GM21619 (cell line): ENCODE data around the gene ENPP6.
"Not testable (repeated sequence)": the region's sequence is repeated elsewhere in the genome, so short reads cannot be mapped to it uniquely, and the experiment has no call there.

Source experiments
- ATAC-seq: cut with Tn5 transposase; IDR thresholded peaks from one replicate; pipeline ENCODE4 v1.9.1; 2021; ENCODE audit not compliant: unreplicated experiment

Gene ENPP6

GRCh38 chr4:184237612-184238011 is 19.9 kb upstream of the ENPP6 start:
- ATAC-seq = no peak

DNA sequence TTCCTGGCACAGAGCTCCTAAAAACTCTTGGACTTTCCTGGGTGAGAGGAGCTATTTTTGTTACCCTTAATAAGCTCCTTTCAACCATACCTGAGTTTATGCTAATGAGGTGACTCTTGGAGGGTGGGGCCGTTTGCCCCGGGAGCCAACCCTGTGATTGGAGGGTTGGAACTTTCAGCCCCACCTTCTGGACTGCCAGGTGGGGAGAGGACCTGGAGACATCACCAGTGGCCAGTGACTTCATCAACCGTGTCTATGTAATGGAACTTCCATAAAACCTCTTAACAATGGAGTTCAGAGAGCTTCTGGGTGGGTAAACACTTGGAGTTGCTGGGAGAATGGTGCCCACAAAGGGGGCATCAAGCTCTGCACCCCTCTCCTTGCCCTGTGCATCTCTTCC is 17.9 kb upstream of the ENPP6 start:
- ATAC-seq = no peak

- no peak for ATAC-seq
Observed at GRCh38 chr4:184234155-184234554, 16.5 kb upstream of the ENPP6 start.

- ATAC-seq = no peak
Observed at GRCh38 chr4:184232975-184233374, 15.3 kb upstream of the ENPP6 start.

DNA sequence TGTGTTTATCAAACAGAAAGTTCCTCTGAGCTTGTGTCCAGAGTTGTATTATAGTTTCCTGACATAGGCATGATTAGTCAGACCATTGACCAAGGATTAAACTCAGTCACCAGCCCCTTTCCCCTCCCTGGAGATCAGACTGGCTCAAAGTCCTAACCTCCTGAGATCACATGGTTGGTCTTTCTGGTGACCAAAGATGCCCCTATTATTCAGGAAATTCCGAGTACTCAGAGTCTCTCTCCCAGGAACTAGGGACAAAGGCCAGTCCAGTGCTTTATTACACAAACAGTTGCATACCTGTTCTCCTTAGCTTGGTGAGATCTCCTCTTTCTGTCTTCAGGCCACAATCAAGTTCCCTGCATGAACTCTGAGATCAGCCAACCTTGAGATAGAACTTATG is 14.5 kb upstream of the ENPP6 start:
- ATAC-seq = no peak

- no peak for ATAC-seq
Observed at GRCh38 chr4:184231573-184231972, 13.9 kb upstream of the ENPP6 start.

DNA sequence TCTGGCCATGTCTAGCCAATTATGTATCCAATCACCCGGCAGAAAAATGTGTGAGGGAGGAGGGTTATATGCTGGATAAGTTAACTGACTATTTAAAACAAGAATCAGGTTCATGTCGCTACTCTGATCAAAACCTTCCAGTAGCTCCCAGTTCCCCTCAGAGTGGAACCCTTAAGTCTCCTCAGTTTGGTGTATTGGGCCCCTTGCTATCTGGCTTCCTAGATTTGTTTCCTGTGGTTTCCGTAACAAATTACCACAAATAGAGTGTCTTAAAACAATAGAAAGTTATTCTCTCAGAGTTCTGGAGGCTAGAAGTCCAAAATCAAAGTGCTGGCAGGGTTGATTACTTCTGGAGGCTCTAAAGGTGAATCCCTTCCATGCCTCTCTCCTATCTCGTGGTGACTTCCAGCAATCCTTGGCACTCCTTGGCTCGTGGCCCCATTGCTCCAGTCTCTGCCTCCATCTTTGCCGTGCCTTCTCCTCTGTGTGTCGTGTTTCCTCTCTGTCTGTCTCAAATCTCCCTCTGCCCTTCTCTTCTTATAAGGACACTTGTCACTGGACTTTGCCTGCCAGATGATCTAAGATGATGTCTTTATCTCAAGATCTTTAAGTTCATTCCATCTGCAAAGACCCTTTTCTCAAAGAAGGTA is 10.5 kb upstream of the ENPP6 start:
- ATAC-seq = no peak

DNA sequence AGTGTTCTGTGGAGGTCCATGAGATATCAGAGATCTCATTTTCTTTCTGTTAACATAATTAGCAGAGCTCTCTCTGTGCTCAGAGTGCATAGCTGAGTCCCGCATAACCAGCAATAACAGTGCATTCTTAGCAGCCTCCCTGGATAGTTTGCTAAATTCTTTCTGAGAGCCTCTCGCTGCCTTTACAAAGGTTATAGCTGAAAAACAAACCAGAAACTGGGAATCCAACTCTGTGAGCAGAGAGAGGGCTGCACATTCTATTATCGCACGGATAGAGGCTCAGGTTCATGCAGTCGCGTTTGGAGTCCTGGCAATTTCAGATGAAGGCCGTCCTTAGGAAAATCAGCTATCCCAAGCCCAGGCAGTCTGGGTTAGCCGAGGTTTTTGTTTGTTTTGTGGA is 1.2 kb downstream of the ENPP6 start:
- ATAC-seq = no peak

DNA sequence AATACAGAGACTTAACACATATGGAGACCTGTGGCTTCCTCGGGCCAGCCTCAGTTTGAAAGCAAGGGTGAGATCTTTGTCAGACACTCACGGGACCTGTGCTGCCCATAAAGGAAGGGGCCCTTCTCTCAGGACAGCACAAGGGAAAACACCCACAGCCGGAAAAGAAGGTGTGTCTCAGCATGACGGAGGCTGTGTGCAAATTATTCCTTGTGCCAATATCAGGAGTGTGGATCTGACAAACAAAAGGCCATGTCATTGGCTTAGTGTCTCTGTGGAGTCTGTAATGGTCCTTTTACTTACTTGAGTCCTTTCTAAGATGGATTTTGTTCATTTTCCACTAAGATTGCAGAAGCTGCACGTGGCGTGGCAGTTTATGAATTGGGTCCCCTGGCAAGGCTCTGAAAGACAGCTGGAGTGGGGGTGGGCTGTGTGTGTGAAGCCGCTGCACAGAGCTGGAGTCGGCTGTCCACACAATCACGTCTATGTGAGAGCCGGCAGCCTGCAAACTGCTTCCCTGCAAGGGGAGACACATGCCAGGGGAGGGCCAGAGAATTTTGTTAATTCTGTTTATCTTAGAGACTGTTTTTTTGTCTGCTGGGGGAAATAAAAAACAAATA is 1.9 kb downstream of the ENPP6 start:
- ATAC-seq = no peak

DNA sequence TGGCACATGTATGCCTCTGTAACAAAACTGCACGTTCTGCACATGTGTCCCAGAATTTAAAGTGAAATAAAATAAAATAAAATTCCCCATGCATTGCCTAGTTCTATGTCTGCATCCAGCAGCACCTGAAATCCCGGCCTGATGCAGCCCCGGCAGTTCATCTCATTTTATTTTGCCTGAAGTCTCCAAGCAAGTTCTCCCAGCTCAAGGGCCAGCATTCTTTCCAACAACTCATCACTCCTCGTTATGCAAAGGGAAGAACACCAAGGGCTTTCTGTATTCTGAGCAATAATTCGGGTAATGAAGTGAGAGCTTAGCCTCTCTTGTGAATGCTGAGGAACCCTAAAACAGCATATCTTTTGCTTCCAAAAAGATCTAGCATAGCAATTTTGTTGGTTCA is 2.7 kb downstream of the ENPP6 start:
- no peak for ATAC-seq

GRCh38 chr4:184207734-184208607 is 9.7 kb downstream of the ENPP6 start:
- not testable (repeated sequence) for ATAC-seq

DNA sequence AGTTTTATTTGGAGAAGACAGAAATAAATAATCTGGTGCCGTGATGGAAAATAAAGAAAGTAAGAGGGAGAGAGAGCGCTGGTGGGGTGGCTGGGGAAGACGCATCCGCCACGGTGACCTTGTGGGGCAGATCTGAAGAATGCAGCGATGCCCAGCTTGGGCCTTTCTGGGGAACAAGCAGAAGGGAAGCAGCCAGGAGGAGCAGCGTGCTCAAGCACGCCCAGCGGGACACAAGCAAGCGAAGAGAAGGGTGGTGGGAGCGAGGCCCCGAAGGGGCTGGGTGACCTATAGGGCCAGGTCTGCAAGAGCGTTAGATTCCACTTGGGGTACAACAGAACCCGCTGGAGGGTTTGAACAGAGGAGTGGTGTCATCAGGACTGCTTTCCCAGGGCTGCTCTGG is 12.4 kb downstream of the ENPP6 start:
- ATAC-seq = no peak

- no peak for ATAC-seq
Observed at GRCh38 chr4:184203300-184203699, 14.4 kb downstream of the ENPP6 start.

GRCh38 chr4:184201179-184201578 is 16.5 kb downstream of the ENPP6 start:
- no peak for ATAC-seq

- ATAC-seq = no peak
Observed at GRCh38 chr4:184200296-184200695, 17.4 kb downstream of the ENPP6 start.

- no peak for ATAC-seq
Observed at GRCh38 chr4:184199780-184200179, 17.9 kb downstream of the ENPP6 start.

DNA sequence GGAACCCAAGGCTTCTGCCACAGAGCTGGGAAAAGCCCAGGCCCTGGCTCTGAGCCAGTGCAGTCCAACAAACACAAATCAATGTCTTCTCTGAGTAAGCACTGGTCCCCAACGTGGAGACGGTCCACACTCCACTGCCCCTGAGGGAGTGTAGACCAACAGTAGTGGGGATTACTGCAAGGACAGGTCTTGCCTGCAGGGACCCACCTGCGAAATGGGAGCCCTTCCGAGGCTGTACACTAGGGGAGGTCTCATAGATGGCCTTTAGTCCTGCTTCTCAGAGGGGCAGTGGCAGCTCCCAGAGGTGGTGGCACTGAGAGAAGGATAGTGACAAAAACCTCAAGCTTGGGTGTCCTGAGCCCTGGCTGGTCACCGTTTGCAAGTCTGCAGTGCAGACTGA is 19.5 kb downstream of the ENPP6 start:
- ATAC-seq = no peak

DNA sequence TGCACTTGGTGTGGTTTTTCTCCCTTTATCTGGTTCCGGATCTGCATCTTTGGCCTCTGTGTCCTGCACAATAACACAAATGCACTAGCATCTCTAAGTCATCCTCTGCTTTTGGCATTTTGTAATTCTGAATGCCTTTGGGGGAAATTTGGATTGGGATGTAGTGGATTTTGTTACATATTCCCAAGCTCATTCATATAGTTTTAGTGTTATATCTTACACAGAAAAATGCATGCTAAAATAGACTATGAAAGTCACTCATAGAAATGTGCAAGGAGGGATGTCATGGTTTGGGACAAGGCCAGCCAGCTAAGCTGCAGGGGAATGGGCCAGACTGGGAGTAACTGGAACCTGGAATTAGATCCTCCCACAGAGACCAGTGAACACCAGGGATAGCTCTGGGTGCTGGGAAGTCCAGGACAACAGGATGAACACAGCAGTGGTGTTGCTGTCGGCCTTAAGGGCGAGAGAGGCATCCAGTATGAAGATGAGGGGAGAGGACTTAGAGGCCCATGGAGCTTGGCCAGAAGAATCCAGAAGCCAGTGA is 20.1 kb downstream of the ENPP6 start:
- no peak for ATAC-seq

GRCh38 chr4:184196730-184197385 is 20.8 kb downstream of the ENPP6 start:
- ATAC-seq = no peak

DNA sequence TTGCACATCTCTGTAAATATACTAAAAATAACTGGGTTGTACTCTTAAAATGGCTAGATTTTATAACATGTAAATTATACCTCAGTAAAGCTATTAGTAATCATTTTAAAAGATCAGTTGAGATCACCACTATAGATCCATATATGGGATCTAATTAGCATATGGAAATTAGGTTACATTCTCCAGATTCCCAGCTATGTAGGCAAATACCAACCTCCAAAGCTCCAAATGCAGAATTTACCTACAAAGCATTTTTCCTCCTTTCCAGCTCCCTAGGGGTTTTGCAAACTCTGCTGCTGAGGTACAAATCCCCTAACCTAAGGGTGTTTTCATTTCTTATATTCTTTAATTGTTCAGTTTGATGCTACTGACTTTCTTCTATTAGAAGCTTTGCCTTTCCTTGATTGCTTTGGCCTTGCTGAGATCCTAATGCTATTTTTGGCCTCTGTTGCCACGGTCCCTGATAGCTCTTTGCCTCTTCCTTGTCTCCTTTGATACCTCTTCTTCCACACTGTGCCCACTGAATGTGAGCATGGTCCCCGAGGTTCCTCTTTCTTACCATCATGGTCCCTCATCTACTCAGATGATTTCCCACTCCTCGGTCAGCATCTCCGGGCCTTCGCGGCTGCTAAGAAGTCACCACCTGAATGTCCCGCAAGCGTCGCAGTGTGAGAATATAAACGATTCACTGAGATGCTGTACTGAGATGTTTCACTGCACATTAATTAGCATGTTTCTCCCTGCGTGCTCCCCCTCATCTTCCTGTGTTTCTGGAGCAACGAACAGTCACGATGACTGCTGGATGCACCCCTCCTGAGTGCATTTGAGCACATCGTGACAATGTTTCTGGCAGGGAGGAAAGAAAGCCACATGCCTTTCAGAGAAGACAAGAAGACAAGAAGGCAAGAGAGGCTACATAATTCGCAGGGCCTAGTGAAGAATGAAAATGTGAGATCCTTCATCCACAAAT is 23.8 kb downstream of the ENPP6 start:
- no peak for ATAC-seq
